GM21515 (cell line): Measurements from ENCODE around the gene TMEM151B.
A peak's percentile ranks its signal among the peaks of the same experiment; 100 is the strongest.
"Not testable (repeated sequence)": the region's sequence is repeated elsewhere in the genome, so short reads cannot be mapped to it uniquely, and the experiment has no call there.

ENCODE experiments used
- ATAC-seq: cut with Tn5 transposase; IDR thresholded peaks from one replicate; pipeline ENCODE4 v1.9.1; 2021; ENCODE audit not compliant: unreplicated experiment

TMEM151B gene

GRCh38 chr6:44269921-44270525 is at the start of gene TMEM151B:
TMEM151B (plus strand) TSS chr6:44270450; CDS start chr6:44270743, 293 bp downstream.
- no peak for ATAC-seq

- no peak for ATAC-seq
Measured at GRCh38 chr6:44220913-44221290, 49.3 kb upstream of the TMEM151B start.

GRCh38 chr6:44221291-44221960 is 48.8 kb upstream of the TMEM151B start:
- ATAC-seq = peak; percentile 43

GRCh38 chr6:44221961-44222335 is 48.3 kb upstream of the TMEM151B start:
- ATAC-seq = no peak

- no peak for ATAC-seq
Measured at GRCh38 chr6:44222486-44223318, 47.5 kb upstream of the TMEM151B start.

- no peak for ATAC-seq
Measured at GRCh38 chr6:44223319-44224028, 46.8 kb upstream of the TMEM151B start, which contains the start of gene SLC29A1. SLC29A1 (plus strand) TSS chr6:44223595; CDS start chr6:44227314, 3,719 bp downstream.

GRCh38 chr6:44224029-44224964 is 46.0 kb upstream of the TMEM151B start:
- ATAC-seq = no peak

- ATAC-seq = no peak
Measured at GRCh38 chr6:44224965-44225305, 45.3 kb upstream of the TMEM151B start.

GRCh38 chr6:44225579-44226325 is 44.5 kb upstream of the TMEM151B start:
- no peak for ATAC-seq

- no peak for ATAC-seq
Measured at GRCh38 chr6:44226368-44227147, 43.7 kb upstream of the TMEM151B start.

GRCh38 chr6:44227148-44227793 is 43.0 kb upstream of the TMEM151B start:
- ATAC-seq = no peak

- no peak for ATAC-seq
Measured at GRCh38 chr6:44228031-44228430, 42.2 kb upstream of the TMEM151B start.

- ATAC-seq = no peak
Measured at GRCh38 chr6:44228433-44228832, 41.8 kb upstream of the TMEM151B start.

- no peak for ATAC-seq
Measured at GRCh38 chr6:44228836-44229235, 41.4 kb upstream of the TMEM151B start.

- ATAC-seq = no peak
Measured at GRCh38 chr6:44229376-44230033, 40.7 kb upstream of the TMEM151B start.

- ATAC-seq = no peak
Measured at GRCh38 chr6:44230034-44230675, 40.1 kb upstream of the TMEM151B start.

GRCh38 chr6:44231426-44231825 is 38.8 kb upstream of the TMEM151B start:
- not testable (repeated sequence) for ATAC-seq
